HCT116 (cell line): ENCODE results near the gene BPIFB4. TPM values are rescaled to one million over a fixed set of nuclear protein-coding genes. Genes with fewer than 3 reads are reported as not detected.

Experiments
- ATAC-seq: fragments of 200-7000 bp; cut with Tn5 transposase; 2 replicates; pipeline ENCODE4 v1.9.1; 2020; ENCODE audit warnings: mild to moderate bottlenecking, moderate library complexity
- BruUV-seq: library from RNA; stranded (reverse); fragments of 400-500 nt; replicated peaks from 2 replicates; lab custom pipeline; 2021; lab: Mats Ljungman, UMichigan
- CTCF ChIA-PET: fragments of 300-600 bp; sonication (Branson Sonifier 250); formaldehyde crosslinking; loops from one replicate; lab custom pipeline; 2021; ENCODE audit warnings: antibody characterized with exemption; lab: Charles Lee
- POLR2A ChIA-PET: fragments of 300-600, 350-600 bp; sonication (Branson Sonifier 250); formaldehyde crosslinking; loops from one replicate; lab custom pipeline; 2021; ENCODE audit warnings: antibody characterized with exemption; lab: Charles Lee
- RAD21 ChIA-PET, 2 experiments: fragments of 300-600 bp; sonication (Branson Sonifier 250); formaldehyde crosslinking; loops; one replicate each; lab custom pipeline; 2023; ENCODE audit warnings: low total read pairs in 2 of 2; ENCODE audit not compliant: uncharacterized antibody in 2 of 2, unreplicated experiment in 2 of 2, low non-redundant PET in 1 of 2; lab: Charles Lee
- DNase-seq: peaks from one replicate; pipeline ENCODE4 v3.0.0-alpha.2; 2010; ENCODE audit warnings: low read depth, low spot score
- H2AFZ ChIP-seq: fragments of 200-600 bp; shearing (Covaris generic), sonication (generic); 2 replicates; pipeline ENCODE4 v1.6.1; 2017; ENCODE audit warnings: low read depth, mixed run types, mixed read lengths, antibody characterized with exemption, low read length; ENCODE audit not compliant: poor library complexity, severe bottlenecking
- H3K27ac ChIP-seq: 2 replicates; pipeline ENCODE4 v1.5.1; 2012; ENCODE audit warnings: low read depth, low read length
- H3K27me3 ChIP-seq: fragments of 200-600 bp; sonication (generic); 2 replicates; pipeline ENCODE4 v1.6.1; 2016; ENCODE audit warnings: mixed run types, low read length, mixed read lengths; ENCODE audit not compliant: insufficient read depth
- H3K36me3 ChIP-seq, 2 experiments: fragments of 200-500 bp in 1 of 2; fragments of 200-600 bp in 1 of 2; sonication (Bioruptor generic) in 1 of 2; sonication (generic) in 1 of 2; 2 replicates each; pipeline versions ENCODE4 v1.5.1 to v1.6.1; 2014 to 2016; ENCODE audit warnings: low read length in 2 of 2, inconsistent platforms in 1 of 2, mixed read lengths in 1 of 2, mixed run types in 1 of 2; ENCODE audit not compliant: insufficient read depth in 2 of 2, control insufficient read depth in 1 of 2
- H3K4me1 ChIP-seq, 2 experiments: fragments of 200-600 bp in 1 of 2; sonication (generic) in 1 of 2; 2 replicates each; pipeline versions ENCODE4 v1.5.1 to v1.6.1; 2012 to 2017; ENCODE audit warnings: low read length in 2 of 2, inconsistent platforms in 1 of 2, mild to moderate bottlenecking in 1 of 2, mixed read lengths in 1 of 2, mixed run types in 1 of 2, moderate library complexity in 1 of 2; ENCODE audit not compliant: insufficient read depth in 2 of 2, control insufficient read depth in 1 of 2
- H3K4me2 ChIP-seq: fragments of 200-600 bp; sonication (generic); 2 replicates; pipeline ENCODE4 v1.6.1; 2017; ENCODE audit warnings: mixed run types, low read length, mixed read lengths
- H3K4me3 ChIP-seq, 2 experiments: fragments of 200-600 bp in 1 of 2; sonication (generic) in 1 of 2; replicated peaks in 1 of 2; 2 replicates each; pipeline ENCODE4 v1.5.1; 2011 to 2016; ENCODE audit warnings: low read length in 2 of 2, control low read depth in 1 of 2, low read depth in 1 of 2, mild to moderate bottlenecking in 1 of 2, mixed read lengths in 1 of 2, mixed run types in 1 of 2
- H3K79me2 ChIP-seq: fragments of 200-600 bp; sonication (generic); 2 replicates; pipeline ENCODE4 v1.6.1; 2017; ENCODE audit warnings: mild to moderate bottlenecking, mixed run types, low read length, moderate library complexity, mixed read lengths; ENCODE audit not compliant: insufficient read depth
- H3K9ac ChIP-seq: fragments of 200-600 bp; sonication (generic); 2 replicates; pipeline ENCODE4 v1.6.1; 2016; ENCODE audit warnings: low read length, mixed read lengths
- H3K9me2 ChIP-seq: fragments of 200-600 bp; sonication (generic), shearing (Covaris generic); 2 replicates; pipeline ENCODE4 v1.6.1; 2017; ENCODE audit warnings: mixed run types, mild to moderate bottlenecking, moderate library complexity; ENCODE audit not compliant: insufficient read depth
- H3K9me3 ChIP-seq, 2 experiments: fragments of 200-500 bp in 1 of 2; fragments of 200-600 bp in 1 of 2; sonication (Bioruptor generic) in 1 of 2; sonication (generic) in 1 of 2; 2 replicates each; pipeline ENCODE4 v1.6.1; 2014 to 2017; ENCODE audit warnings: low read length in 2 of 2, mixed read lengths in 2 of 2, inconsistent platforms in 1 of 2, low read depth in 1 of 2, mild to moderate bottlenecking in 1 of 2, mixed run types in 1 of 2, moderate library complexity in 1 of 2; ENCODE audit not compliant: control insufficient read depth in 1 of 2, insufficient read depth in 1 of 2
- H4K20me1 ChIP-seq: fragments of 200-600 bp; sonication (generic), shearing (Covaris generic); 2 replicates; pipeline ENCODE4 v1.6.1; 2017; ENCODE audit warnings: mixed run types, mild to moderate bottlenecking, moderate library complexity; ENCODE audit not compliant: insufficient read depth
- CBX3 ChIP-seq: IDR thresholded peaks from 2 replicates; pipeline ENCODE4 v1.6.1; 2012; ENCODE audit warnings: low read depth
- EGR1 ChIP-seq: IDR thresholded peaks from 2 replicates; pipeline ENCODE4 v1.6.1; 2012; ENCODE audit warnings: low read depth
- ELF1 ChIP-seq: IDR thresholded peaks from 2 replicates; pipeline ENCODE4 v1.6.1; 2012; ENCODE audit warnings: low read depth, borderline replicate concordance
- EZH2phosphoT487 ChIP-seq: fragments of 200-600 bp; IDR thresholded peaks from 2 replicates; pipeline ENCODE4 v1.6.1; 2018; ENCODE audit warnings: antibody characterized with exemption, borderline replicate concordance
- JUND ChIP-seq: IDR thresholded peaks from 2 replicates; pipeline ENCODE4 v1.6.1; 2012
- RAD21 ChIP-seq: IDR thresholded peaks from 2 replicates; pipeline ENCODE4 v1.6.1; 2012; ENCODE audit warnings: low read depth, mild to moderate bottlenecking
- SIN3A ChIP-seq: IDR thresholded peaks from 2 replicates; pipeline ENCODE4 v1.6.1; 2012; ENCODE audit warnings: low read depth
- SP1 ChIP-seq: IDR thresholded peaks from 2 replicates; pipeline ENCODE4 v1.6.1; 2012; ENCODE audit warnings: low read depth
- SRF ChIP-seq: IDR thresholded peaks from 2 replicates; pipeline ENCODE4 v1.6.1; 2012; ENCODE audit warnings: low read depth
- TCF7L2 ChIP-seq: IDR thresholded peaks from 2 replicates; pipeline ENCODE4 v1.7.0; 2011; ENCODE audit warnings: borderline replicate concordance, inconsistent platforms; ENCODE audit not compliant: insufficient read depth, insufficient read length; ENCODE audit errors: extremely low read depth
- YY1 ChIP-seq: IDR thresholded peaks from 2 replicates; pipeline ENCODE4 v1.6.1; 2011; ENCODE audit warnings: low read length, low read depth, moderate library complexity, mild to moderate bottlenecking; ENCODE audit not compliant: insufficient replicate concordance; ENCODE audit errors: extremely low read depth
- ZBTB33 ChIP-seq: IDR thresholded peaks from 2 replicates; pipeline ENCODE4 v1.6.1; 2011; ENCODE audit warnings: mild to moderate bottlenecking, low read length, moderate library complexity; ENCODE audit not compliant: insufficient replicate concordance; ENCODE audit errors: extremely low read depth
- ZFX ChIP-seq: fragments of 450-650 bp; IDR thresholded peaks from 2 replicates; pipeline ENCODE4 v1.6.1; 2017
- ZNF274 ChIP-seq: fragments of 200-500 bp; sonication (Bioruptor generic); IDR thresholded peaks from 2 replicates; pipeline ENCODE4 v1.6.1; 2014; ENCODE audit warnings: mild to moderate bottlenecking, low read depth, low read length, inconsistent platforms
- intact Hi-C: fragments of 100-400 bp; cut with micrococcal nuclease; formaldehyde crosslinking; loops from 2 replicates; pipeline ENCODE4 v1.10.0; 2022
- total RNA-seq: library from RNA; stranded (reverse); gene quantifications from one replicate; pipeline ENCODE4 v1.2.1, GENCODE V29; 2021; ENCODE audit not compliant: unreplicated experiment
- TF ChIP-seq, protein P1 (sequence below): IDR thresholded peaks from 2 replicates; pipeline ENCODE4 v1.6.1; 2012
- TF ChIP-seq, protein P2 (sequence below): IDR thresholded peaks from 2 replicates; pipeline ENCODE4 v1.6.1; 2012
- TF ChIP-seq, protein P3 (sequence below): IDR thresholded peaks from 2 replicates; pipeline ENCODE4 v1.6.1; 2012; ENCODE audit warnings: low read depth

Gene BPIFB4
- total RNA-seq, 1 experiment from 2014 or later: not detected

DNA sequence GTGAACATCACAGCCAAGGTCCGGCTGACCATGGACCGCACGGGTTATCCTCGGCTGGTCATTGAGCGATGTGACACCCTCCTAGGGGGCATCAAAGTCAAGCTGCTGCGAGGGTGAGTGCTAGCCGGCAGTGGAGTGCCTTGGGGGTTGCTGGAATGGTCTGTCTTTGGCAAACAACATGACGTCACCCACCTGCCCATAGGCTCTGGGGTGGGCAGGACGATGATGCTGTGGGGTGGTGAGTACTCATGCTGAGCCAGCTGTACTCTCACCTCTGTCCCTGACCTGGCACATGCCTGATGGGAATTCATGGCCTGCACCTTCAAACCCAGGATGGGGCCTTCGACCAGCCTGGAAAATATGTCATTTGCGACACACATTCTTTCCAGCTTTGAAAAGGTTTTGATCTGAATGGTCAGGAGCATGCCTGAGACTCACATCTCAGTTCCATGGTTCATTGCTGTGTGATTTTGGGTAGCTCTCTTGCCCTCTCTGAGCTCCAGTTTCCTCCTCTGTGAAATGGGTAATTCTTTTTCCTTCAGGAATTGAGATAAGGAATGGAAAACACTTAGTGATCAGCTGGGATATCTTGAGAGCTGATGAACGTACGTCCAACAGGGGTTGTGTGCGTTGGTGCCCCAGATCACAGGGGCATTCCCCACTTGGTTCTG lies 6.7 kb downstream of the BPIFB4 start (continued):
- no peak for TF ChIP-seq ZBTB33
- TF ChIP-seq RAD21: no peak
- TF ChIP-seq SIN3A: no peak
- no peak for TF ChIP-seq SRF
- TF ChIP-seq, protein P1, sequence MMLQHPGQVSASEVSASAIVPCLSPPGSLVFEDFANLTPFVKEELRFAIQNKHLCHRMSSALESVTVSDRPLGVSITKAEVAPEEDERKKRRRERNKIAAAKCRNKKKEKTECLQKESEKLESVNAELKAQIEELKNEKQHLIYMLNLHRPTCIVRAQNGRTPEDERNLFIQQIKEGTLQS: no peak
- TF ChIP-seq, all 23 proteins: peak for 0

- no peaks in the 10 kb centered on the region for H3K79me2 ChIP-seq
- peaks cover 4% of the 10 kb centered on the region; the same call in 1 of the 2 replicates for H3K27me3 ChIP-seq
- no peaks in the 10 kb centered on the region for H4K20me1 ChIP-seq
- H3K9me3 ChIP-seq: no peaks in the 10 kb centered on the region
- DNase-seq: no peak
- CTCF ChIA-PET: no interaction called here
- no peak overlapping the region for H3K27ac ChIP-seq
- H3K9me2 ChIP-seq: no peaks in the 10 kb centered on the region
- no peak overlapping the region for H3K9ac ChIP-seq
- H3K4me2 ChIP-seq: no peak overlapping the region
- no peak overlapping the region for H3K4me3 ChIP-seq
- no TSS peak for BruUV-seq
- no peaks in the 10 kb centered on the region for H3K36me3 ChIP-seq
- H3K4me1 ChIP-seq: no peaks in the 10 kb centered on the region
- intact Hi-C loops: loop anchor here (10.0 kb wide), 1 partner anchor 1034 kb away; no protein-coding TSS in a partner anchor
- no peak for ATAC-seq
- POLR2A ChIA-PET: no interaction called here
- H2AFZ ChIP-seq: no peak overlapping the region
- RAD21 ChIA-PET: no interaction called here
- TF ChIP-seq SP1: no peak
- TF ChIP-seq, protein P2, sequence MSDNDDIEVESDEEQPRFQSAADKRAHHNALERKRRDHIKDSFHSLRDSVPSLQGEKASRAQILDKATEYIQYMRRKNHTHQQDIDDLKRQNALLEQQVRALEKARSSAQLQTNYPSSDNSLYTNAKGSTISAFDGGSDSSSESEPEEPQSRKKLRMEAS: no peak
- TF ChIP-seq, protein P3, sequence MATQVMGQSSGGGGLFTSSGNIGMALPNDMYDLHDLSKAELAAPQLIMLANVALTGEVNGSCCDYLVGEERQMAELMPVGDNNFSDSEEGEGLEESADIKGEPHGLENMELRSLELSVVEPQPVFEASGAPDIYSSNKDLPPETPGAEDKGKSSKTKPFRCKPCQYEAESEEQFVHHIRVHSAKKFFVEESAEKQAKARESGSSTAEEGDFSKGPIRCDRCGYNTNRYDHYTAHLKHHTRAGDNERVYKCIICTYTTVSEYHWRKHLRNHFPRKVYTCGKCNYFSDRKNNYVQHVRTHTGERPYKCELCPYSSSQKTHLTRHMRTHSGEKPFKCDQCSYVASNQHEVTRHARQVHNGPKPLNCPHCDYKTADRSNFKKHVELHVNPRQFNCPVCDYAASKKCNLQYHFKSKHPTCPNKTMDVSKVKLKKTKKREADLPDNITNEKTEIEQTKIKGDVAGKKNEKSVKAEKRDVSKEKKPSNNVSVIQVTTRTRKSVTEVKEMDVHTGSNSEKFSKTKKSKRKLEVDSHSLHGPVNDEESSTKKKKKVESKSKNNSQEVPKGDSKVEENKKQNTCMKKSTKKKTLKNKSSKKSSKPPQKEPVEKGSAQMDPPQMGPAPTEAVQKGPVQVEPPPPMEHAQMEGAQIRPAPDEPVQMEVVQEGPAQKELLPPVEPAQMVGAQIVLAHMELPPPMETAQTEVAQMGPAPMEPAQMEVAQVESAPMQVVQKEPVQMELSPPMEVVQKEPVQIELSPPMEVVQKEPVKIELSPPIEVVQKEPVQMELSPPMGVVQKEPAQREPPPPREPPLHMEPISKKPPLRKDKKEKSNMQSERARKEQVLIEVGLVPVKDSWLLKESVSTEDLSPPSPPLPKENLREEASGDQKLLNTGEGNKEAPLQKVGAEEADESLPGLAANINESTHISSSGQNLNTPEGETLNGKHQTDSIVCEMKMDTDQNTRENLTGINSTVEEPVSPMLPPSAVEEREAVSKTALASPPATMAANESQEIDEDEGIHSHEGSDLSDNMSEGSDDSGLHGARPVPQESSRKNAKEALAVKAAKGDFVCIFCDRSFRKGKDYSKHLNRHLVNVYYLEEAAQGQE: no peak
- TF ChIP-seq ELF1: no peak
- TF ChIP-seq JUND: no peak
- TF ChIP-seq SIN3A: no peak
- no peak for TF ChIP-seq ZNF274
- no peak for TF ChIP-seq YY1
- TF ChIP-seq EGR1: no peak
- no peak for TF ChIP-seq ZFX
- no peak for TF ChIP-seq TCF7L2
- no peak for TF ChIP-seq SRF
- no peak for TF ChIP-seq ZBTB33
- TF ChIP-seq CBX3: no peak
- TF ChIP-seq EZH2phosphoT487: no peak
These were observed 11.7 kb downstream of the BPIFB4 start for GRCh38 chr20:33091147-33091546.
